Gastroesophageal sphincter (tissue), 4 donors: ENCODE data around the gene TSTD1. TPM values are rescaled to one million over a fixed set of nuclear protein-coding genes. Genes with fewer than 3 reads are reported as not detected.
A peak's percentile ranks its signal among the peaks of the same experiment; 100 is the strongest.

Source experiments
- ATAC-seq: fragments of 150-250 bp; one replicate; pipeline ENCODE4 v1.9.1; 2016; ENCODE audit warnings: mild to moderate bottlenecking, moderate library complexity
- H3K27ac ChIP-seq, 4 donors: fragments of 200-600 bp; sonication (generic) in 3 of 4; 1 replicate in 3 of 4; 2 replicates in 1 of 4; pipeline ENCODE4 v1.5.1; 2016 to 2019
- H3K27me3 ChIP-seq: fragments of 200-600 bp; sonication (generic); one replicate; pipeline ENCODE4 v1.5.1; 2019
- H3K36me3 ChIP-seq, 2 donors: fragments of 200-600 bp; sonication (generic); one replicate each; pipeline ENCODE4 v1.5.1; 2019; ENCODE audit warnings: control low read depth in 1 of 2
- H3K4me1 ChIP-seq, 3 donors: fragments of 200-600 bp; sonication (generic); 1 replicate in 2 of 3; 2 replicates in 1 of 3; pipeline ENCODE4 v1.5.1; 2016 to 2019; ENCODE audit warnings: control low read depth in 2 of 3
- H3K4me3 ChIP-seq, 2 donors: fragments of 200-600 bp; sonication (generic); one replicate each; pipeline ENCODE4 v1.5.1; 2019; ENCODE audit warnings: mild to moderate bottlenecking in 1 of 2, moderate library complexity in 1 of 2
- H3K9me3 ChIP-seq, 3 donors: fragments of 200-600 bp; sonication (generic); one replicate each; pipeline ENCODE4 v1.5.1; 2017 to 2019; ENCODE audit warnings: control low read depth in 2 of 3
- CTCF ChIP-seq, 4 experiments: fragments of 200-600 bp in 2 of 4; fragments of 450-650 bp in 2 of 4; sonication (generic) in 1 of 4; IDR thresholded peaks; one replicate each; pipeline ENCODE4 v1.5.1; 2017 to 2019; ENCODE audit warnings: antibody characterized with exemption in 4 of 4, mild to moderate bottlenecking in 2 of 4, moderate library complexity in 2 of 4
- EP300 ChIP-seq: sonication (generic); formaldehyde crosslinking; IDR thresholded peaks from one replicate; pipeline ENCODE4 v1.6.1; 2017; ENCODE audit warnings: antibody characterized with exemption, mild to moderate bottlenecking
- POLR2A ChIP-seq, 2 donors: fragments of 450-650 bp; IDR thresholded peaks; one replicate each; pipeline ENCODE4 v1.6.1; 2017; ENCODE audit warnings: antibody characterized with exemption in 2 of 2, mild to moderate bottlenecking in 2 of 2, moderate library complexity in 1 of 2
- POLR2AphosphoS5 ChIP-seq: sonication (generic); formaldehyde crosslinking; IDR thresholded peaks from one replicate; pipeline ENCODE4 v1.6.1; 2017; ENCODE audit warnings: antibody characterized with exemption
- WGBS, 2 donors: methylation state at CpG; one replicate each; pipeline ENCODE4 v1.1.5; 2018; ENCODE audit warnings: low coverage in 1 of 2; 5-methylcytosine and 5-hydroxymethylcytosine counted together
- total RNA-seq, 4 donors: library from RNA; depleted of rRNA; stranded (reverse); fragments of >200 nt; gene quantifications; one replicate each; pipeline ENCODE4 v1.1.0, GENCODE V29; 2016

Gene TSTD1
- total RNA-seq, result 10 to 100 TPM; 18.1 to 52.1 (median 29.4) TPM

- ATAC-seq, result peak; percentile 76
- peaks cover 0 to 38% (median 0%) of the 10 kb centered on the region in 3 donors for H3K4me1 ChIP-seq
- H3K4me3 ChIP-seq, result peak within 1 kb of the TSS; percentile 50 to 68
- 20% methylated on average over 1 of the region's 54 CpGs; no CpG with 5 or more reads in 1 of the 2 donors for WGBS, 2 donors
- no peaks in the 10 kb centered on the region for H3K9me3 ChIP-seq
- H3K36me3 ChIP-seq, result peaks cover 2 to 44% of the 10 kb centered on the region in 2 donors
- TF ChIP-seq CTCF (IDR thresholded peaks at IDR 0.05) (no peak), POLR2AphosphoS5 (peak; percentile 33), EP300 (no peak), POLR2A (IDR thresholded peaks at IDR 0.05) (peak in 1 of 2 donors; percentile 26)
- H3K27me3 ChIP-seq, result no peaks in the 10 kb centered on the region
- peak within 1 kb of the TSS in 3 of 4 donors; percentile 5 to 31 (median 24) for H3K27ac ChIP-seq
Observed at GRCh38 chr1:161038523-161039153, at the start of gene TSTD1. TSTD1 (minus strand) TSS chr1:161038964; CDS start chr1:161038889, 75 bp downstream.

GRCh38 chr1:161086457-161086856 lies 47.7 kb upstream of the TSTD1 start:
- TF ChIP-seq EP300, result no peak
- no peak for TF ChIP-seq POLR2AphosphoS5
- TF ChIP-seq POLR2A (IDR thresholded peaks at IDR 0.05), result no peak
- TF ChIP-seq CTCF (IDR thresholded peaks at IDR 0.05), result no peak
- no peaks in the 10 kb centered on the region for H3K4me1 ChIP-seq
- H3K27me3 ChIP-seq, result peaks cover 6% of the 10 kb centered on the region
- H3K9me3 ChIP-seq, result no peaks in the 10 kb centered on the region
- ATAC-seq, result no peak
- H3K36me3 ChIP-seq, result no peaks in the 10 kb centered on the region
- no peak overlapping the region for H3K27ac ChIP-seq
- no peak overlapping the region for H3K4me3 ChIP-seq
- WGBS, 2 donors, result 25 to 40% methylated on average over 1 to 2 of the region's 4 CpGs

- Histone ChIP-seq H3K36me3 (no peaks in the 10 kb centered on the region), H3K9me3 (no peaks in the 10 kb centered on the region), H3K27me3 (peaks cover 6% of the 10 kb centered on the region), H3K27ac (no peak overlapping the region), H3K4me1 (no peaks in the 10 kb centered on the region), H3K4me3 (no peak overlapping the region)
- TF ChIP-seq POLR2AphosphoS5, result no peak
- TF ChIP-seq EP300, result no peak
- no peak for TF ChIP-seq POLR2A (IDR thresholded peaks at IDR 0.05)
- no peak for TF ChIP-seq CTCF (IDR thresholded peaks at IDR 0.05)
- whole genome bisulfite sequencing, 2 donors, result no CpG with 5 or more reads among the region's 2 CpGs
- no peak for ATAC-seq
Observed at GRCh38 chr1:161085165-161085564, 46.4 kb upstream of the TSTD1 start.

GRCh38 chr1:161084597-161084988 lies 45.8 kb upstream of the TSTD1 start:
- ATAC-seq, result no peak
- no peak overlapping the region for H3K4me3 ChIP-seq
- WGBS, 2 donors, result no CpG with 5 or more reads among the region's 1 CpG

More at GRCh38 chr1:161084597-161084988, 45.8 kb upstream of the TSTD1 start:
- TF ChIP-seq POLR2AphosphoS5 (no peak), POLR2A (IDR thresholded peaks at IDR 0.05) (no peak), CTCF (IDR thresholded peaks at IDR 0.05) (no peak), EP300 (no peak)
- Histone ChIP-seq H3K27ac (no peak overlapping the region), H3K27me3 (peaks cover 9% of the 10 kb centered on the region), H3K4me1 (no peaks in the 10 kb centered on the region), H3K9me3 (no peaks in the 10 kb centered on the region), H3K36me3 (no peaks in the 10 kb centered on the region)
